ENCODE results near the gene PER1. TPM values are rescaled to one million over a fixed set of nuclear protein-coding genes. Genes with fewer than 3 reads are reported as not detected.
A peak's percentile ranks its signal among the peaks of the same experiment; 100 is the strongest.

PER1 gene
- total and polyA plus RNA-seq, 2 of the 4 experiments (the other 2 are of a cell fraction): 3.4 to 10.5 TPM

- Histone ChIP-seq H3K4me2 (ENCODE audit: low read depth, low read length) (peak overlapping the region; percentile 87), H3K27ac (ENCODE audit: insufficient read depth, low read length) (peak overlapping the region; percentile 45), H3K9me1 (ENCODE audit: insufficient read depth, low read length) (peaks cover 22% of the 10 kb centered on the region), H2BK15ac (ENCODE audit: low read depth, low read length) (0 out of 3 replicates have a peak overlapping the region, but pooled peaks have one; percentile 30), H3K4me3 (ENCODE audit: insufficient read depth, low read depth, low read length) (peak overlapping the region; percentile 69), H3K79me1 (ENCODE audit: low read depth in 1 of 2, low read length in 2 of 2) (peaks cover under 1 to 46% of the 10 kb centered on the region in 2 experiments; a peak in 3 of 4 replicates), H4K20me1 (ENCODE audit: insufficient read depth, low read length) (peaks cover 13% of the 10 kb centered on the region), H3K36me3 (ENCODE audit: control insufficient read depth, insufficient read depth, low read length) (peaks cover 6% of the 10 kb centered on the region; the same call in 1 of the 2 replicates), H3K56ac (ENCODE audit: extremely low read depth, insufficient read depth, low read length) (no peak overlapping the region), H2BK5ac (ENCODE audit: low read depth, low read length, poor library complexity, severe bottlenecking) (peak overlapping the region; percentile 75), H3K4ac (ENCODE audit: low read depth, low read length) (no peak overlapping the region; the same call in 1 of the 2 replicates), H3K27me3 (ENCODE audit: control insufficient read depth, insufficient read depth, low read length) (no peaks in the 10 kb centered on the region), H2AFZ (replicated peaks; ENCODE audit: low read length, poor library complexity) (peak overlapping the region; percentile 89), H3K9ac (ENCODE audit: low read depth, low read length) (peak overlapping the region; percentile 55; the same call in 1 of the 2 replicates), H2BK20ac (ENCODE audit: low read depth, low read length) (no peak overlapping the region), H2AK9ac (replicated peaks; ENCODE audit: low read depth, low read length, poor library complexity) (peak overlapping the region; percentile 81), H4K5ac (ENCODE audit: low read depth, low read length) (no peak overlapping the region), H4K8ac (ENCODE audit: low read depth in 2 of 2, low read length in 2 of 2) (no peak overlapping the region), H3K14ac (replicated peaks; ENCODE audit: low read depth, low read length) (no peak overlapping the region; the same call in 1 of the 2 replicates), H3K4me1 (ENCODE audit: control insufficient read depth, insufficient read depth, low read length) (peaks cover 23% of the 10 kb centered on the region), H3K9me3 (ENCODE audit: control insufficient read depth, insufficient read depth, low read length) (no peaks in the 10 kb centered on the region), H2AK5ac (ENCODE audit: low read depth, low read length) (peak overlapping the region; percentile 33), H3K18ac (ENCODE audit: low read depth, low read length) (no peak overlapping the region), H3K23ac (ENCODE audit: low read depth, low read length) (peak overlapping the region; percentile 29; the same call in 1 of the 2 replicates), H2BK120ac (ENCODE audit: low read depth, low read length) (no peak overlapping the region), H4K91ac (ENCODE audit: insufficient read depth, low read depth, low read length) (peak overlapping the region; percentile 17; the same call in 1 of the 2 replicates)
- intact Hi-C loops (cut with micrococcal nuclease): loop anchor here (5.0 kb wide), 1 partner anchor 73 kb away; no protein-coding TSS in a partner anchor
- WGBS, 2 experiments (ENCODE audit: extremely low coverage in 2 of 2, insufficient read length in 1 of 2): 39% methylated on average over 6 of the region's 14 CpGs; no CpG with 5 or more reads in 1 of the 2 experiments
- ATAC-seq (ENCODE audit: low read depth) (no peak), DNase-seq (no peak)
- POLR2A ChIA-PET (ENCODE audit: unreplicated experiment): interaction anchor here (1.4 kb wide), 1 partner anchor 18 kb away, joined by 8 read pairs; no protein-coding TSS in a partner anchor
- CTCF ChIA-PET: interaction anchor here (0.6 kb wide), 1 partner anchor 23 kb away, joined by 8 read pairs; no protein-coding TSS in a partner anchor
- in situ Hi-C loops (cut with MboI; ENCODE audit: low sequenced_read_pairs): loop anchor here (25.0 kb wide), 1 partner anchor 918 kb away; the partner anchor contains the start of genes DVL2, GABARAP and PHF23
- TF ChIP-seq BHLHE40 (IDR thresholded peaks at IDR 0.05; ENCODE audit: low read depth, low read length) (no peak), CHD1 (IDR thresholded peaks at IDR 0.05; ENCODE audit: low read depth, low read length) (peak; percentile 5; the same call in 1 of the 2 replicates)
- dilution Hi-C loops (cut with HindIII; ENCODE audit: low sequenced_read_pairs, unreplicated experiment): no loop called here
- BruUV-seq (replicated peaks): no TSS peak
These were observed 3.2 kb upstream of the PER1 start for GRCh38 chr17:8155231-8155995.

Data from IMR-90 (cell line).